Stimulated activated CD8-positive, alpha-beta memory T cell treated with anti-CD3 and anti-CD28 coated beads, Interleukin-7, amount 100 ng/mL, for 24 hours (primary cell): ENCODE results near the gene RASA1.
"Not testable (repeated sequence)": the region's sequence is repeated elsewhere in the genome, so short reads cannot be mapped to it uniquely, and the experiment has no call there.

Experiments
- DNase-seq: peaks from one replicate; pipeline ENCODE4 v3.0.0-alpha.2; 2020; ENCODE audit warnings: low read depth

The RASA1 gene

GRCh38 chr5:87267574-87268125 lies at the start of gene RASA1:
Gene RASA1, plus strand, starts transcription at chr5:87267883. Its CDS starts 569 bp downstream, at chr5:87268452.
- peak; percentile 75 for DNase-seq

DNA sequence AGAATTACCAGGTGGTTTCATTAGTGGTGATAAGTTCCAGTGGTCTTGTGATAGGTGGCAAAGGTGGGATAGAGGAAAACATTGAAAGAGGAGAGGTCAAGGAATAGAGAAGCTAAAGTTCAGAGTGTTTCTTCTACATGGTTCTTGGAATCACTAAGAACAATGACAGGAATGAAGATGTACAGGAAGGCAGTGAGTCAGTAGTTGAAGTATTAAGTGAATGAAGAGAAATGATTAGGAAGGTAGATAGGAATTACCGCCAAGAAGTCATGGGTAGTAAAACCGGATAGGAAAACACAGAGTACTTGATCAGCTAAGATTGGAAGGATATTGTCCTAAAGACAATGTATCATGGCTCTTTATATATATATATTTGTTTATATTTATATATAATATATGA lies 37.9 kb upstream of the RASA1 start:
- no peak for DNase-seq

DNA sequence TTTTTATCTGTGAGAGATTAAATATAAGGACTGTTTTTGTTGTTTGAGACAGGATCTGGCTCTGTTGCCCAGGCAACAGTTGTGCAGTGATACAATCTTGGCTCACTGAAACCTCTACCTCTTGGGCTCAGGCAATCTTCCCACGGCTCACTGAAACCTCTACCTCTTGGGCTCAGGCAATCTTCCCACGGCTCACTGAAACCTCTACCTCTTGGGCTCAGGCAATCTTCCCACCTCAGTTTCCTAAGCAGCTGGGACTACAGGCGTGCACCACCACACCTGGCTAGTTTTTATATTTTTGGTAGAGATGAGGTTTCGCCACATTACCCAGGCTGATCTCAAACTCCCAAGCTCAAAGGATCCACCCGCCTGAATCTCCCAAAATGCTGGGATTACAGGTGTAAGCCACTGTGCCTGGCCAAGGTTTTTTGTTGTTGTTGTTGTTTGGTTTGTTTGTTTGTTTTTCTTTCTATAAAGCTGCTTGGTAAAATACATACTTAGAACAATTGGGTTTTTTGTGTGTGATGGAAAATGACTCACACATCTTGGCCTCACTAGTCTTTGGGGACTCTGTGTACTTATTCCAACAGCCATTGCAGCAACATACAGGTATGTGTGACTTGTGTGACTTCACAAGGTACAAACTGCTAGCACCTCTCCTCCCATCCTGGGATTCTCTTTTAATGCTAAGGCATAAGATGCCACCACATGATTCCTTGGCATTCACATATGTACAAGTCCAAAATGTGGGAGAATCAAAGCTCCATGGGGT lies 36.5 kb upstream of the RASA1 start:
- no peak for DNase-seq

DNA sequence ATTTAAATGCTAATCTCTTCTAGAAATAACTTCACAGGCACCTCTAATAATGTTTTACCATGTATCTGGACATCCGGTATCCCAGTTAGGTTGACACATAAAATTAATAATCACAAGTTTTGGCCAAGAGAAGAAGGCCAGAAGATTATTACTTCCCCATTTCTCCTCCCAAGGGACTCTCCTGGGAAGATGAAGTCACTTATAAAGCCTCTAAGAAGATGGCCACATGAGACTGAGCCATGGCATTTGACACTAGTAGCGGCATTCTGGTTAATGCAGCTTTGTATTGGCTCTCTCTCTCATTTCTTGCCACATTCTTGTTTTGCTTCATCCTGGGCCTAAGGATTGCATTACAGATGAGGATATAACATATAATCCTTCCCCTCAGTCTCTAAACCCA lies 34.5 kb upstream of the RASA1 start:
- DNase-seq, result no peak

- no peak for DNase-seq
These were observed 26.1 kb upstream of the RASA1 start for GRCh38 chr5:87241555-87241954.

DNA sequence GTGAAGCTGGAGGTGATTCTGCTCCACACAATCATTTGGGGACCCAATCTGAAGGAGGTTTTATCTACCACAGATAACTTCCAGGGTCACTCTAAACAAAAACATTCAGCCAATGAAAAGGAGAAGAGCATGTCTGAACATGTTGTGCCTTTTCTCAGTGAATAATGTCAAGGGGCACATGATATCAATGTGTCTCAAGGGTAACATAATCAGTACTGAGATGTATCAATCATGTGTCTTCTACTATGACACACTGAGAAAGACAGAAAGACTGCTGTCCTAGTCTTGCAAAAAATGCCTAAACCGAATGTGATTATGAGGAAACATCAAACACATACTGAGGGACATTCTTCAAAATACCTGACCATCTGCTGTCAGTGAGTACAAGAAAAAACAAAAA lies 25.4 kb upstream of the RASA1 start:
- no peak for DNase-seq

GRCh38 chr5:87243161-87243844 lies 24.4 kb upstream of the RASA1 start:
- no peak for DNase-seq

- DNase-seq, result no peak
These were observed 22.2 kb upstream of the RASA1 start for GRCh38 chr5:87245451-87245850.

DNA sequence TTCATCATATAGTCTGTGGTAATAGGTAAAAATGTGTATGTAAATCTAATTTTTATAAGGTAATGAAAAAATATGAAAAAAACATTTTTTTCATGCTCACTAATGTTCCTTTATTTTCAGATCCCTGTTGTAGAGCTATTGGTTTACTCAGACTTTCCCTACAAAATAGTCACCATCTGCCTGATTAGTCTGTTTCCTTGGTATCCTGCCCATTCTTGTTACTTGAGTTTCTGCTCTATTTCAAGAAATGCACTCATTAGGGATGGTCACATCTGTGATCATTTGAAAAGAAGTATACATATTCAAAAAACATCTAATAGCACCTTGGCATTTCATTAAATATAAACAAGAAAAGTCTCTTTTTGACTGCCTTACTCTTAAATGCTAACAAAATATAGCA lies 21.6 kb upstream of the RASA1 start:
- no peak for DNase-seq

DNA sequence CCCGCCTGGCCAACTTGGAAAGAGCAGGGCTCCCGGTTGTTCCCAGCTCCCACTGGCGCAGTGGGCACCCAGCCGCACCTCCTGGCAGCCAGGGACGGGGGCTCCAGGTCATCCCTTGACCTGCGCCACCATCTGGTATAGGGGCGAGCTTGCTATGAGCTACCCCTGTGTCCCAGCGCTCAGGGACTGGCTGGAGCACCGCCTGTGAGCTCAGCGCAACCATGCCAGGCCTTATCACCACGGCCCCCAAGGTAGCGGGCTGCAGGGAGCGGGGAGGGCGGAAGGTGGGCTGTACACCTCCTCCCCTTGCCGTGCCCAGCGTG lies 15.4 kb upstream of the RASA1 start:
- DNase-seq, result no peak

DNA sequence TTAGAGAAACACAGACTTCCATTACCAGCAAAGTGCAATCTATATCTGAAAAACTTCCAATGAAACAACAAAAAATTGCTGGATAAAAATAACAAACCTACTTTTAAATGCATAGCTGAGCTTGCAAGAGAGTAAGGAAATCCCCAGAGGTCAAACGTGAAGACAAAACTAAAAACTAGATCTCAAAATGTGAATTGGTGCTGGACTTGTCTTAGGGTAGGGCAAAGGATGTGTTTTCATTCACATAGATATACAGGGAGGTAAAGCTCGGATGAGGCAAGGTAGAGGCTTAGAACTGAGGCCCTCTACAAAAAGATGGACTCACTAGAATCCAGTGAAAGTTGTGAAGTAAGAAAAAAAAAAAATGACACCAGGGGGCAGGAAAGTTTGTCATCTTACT lies 13.6 kb upstream of the RASA1 start:
- no peak for DNase-seq

DNA sequence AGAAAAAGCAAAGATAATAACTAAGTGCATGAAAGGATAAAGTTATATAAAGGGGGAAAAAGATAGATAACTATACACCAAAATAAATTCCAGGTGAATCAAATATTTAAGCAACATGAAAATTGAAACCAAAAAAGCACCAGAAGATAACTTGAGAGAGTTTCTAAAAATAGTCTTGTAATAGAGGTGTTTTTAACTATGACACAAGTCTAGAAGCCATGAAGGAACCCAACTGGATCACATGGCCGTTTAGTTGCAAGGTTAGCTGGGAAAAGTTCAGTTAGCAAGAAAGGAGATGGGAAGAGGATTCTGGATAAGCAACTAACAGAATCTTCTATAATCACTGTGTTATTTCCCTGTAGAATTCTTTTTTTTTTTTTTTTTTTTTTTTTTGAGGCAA lies 9.2 kb upstream of the RASA1 start:
- DNase-seq, result no peak

- DNase-seq, result no peak
These were observed 7.0 kb upstream of the RASA1 start for GRCh38 chr5:87260604-87261192.

DNA sequence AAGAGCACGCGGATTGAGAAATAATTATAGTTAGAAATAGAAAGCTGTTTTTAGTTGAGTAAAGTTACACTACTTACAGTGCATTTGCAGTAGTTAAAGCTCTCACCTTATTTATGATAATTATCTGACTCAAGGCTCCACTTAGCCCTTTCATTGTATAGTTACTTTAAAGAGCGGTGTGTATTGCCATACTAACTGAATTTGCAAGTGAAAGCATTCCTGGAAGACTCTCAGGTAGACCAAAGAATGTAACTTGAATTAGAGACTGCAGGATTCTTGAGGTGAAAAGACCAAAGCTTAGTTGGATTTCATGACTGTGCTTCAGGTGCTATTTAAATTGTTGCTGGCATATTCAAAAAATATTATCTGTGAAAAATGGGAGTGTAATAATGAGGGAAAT lies 4.2 kb upstream of the RASA1 start:
- no peak for DNase-seq

DNA sequence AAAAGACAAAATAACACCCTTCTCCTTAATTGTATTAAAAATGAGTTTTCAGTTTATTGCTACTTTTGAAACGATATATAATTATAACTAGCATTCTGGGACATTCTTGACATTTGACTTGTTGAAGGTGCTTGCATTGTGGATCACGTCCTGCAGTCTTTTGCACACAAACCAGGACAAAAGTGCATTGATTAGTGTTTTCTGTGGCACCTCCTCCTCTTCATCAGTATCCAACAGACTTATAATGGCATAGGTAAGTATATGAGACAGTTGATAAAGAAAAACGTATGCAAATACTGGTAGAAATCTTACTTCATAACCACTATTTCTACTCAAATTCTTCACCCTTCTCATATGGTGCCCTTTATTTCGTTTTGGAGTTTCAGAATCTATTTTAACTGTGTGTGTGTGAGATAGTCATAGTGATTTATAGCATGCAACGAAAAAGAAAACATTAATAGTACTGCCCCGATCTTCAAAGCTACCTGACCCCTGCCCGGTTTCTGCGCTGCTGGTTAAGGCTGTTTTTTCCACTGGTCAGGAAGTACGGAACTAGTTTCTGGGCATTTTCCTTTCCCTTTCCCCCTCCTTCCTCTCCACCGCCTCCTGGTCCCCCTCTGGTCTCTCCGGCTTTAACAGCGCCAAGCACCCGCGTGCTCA lies 639 bp upstream of the RASA1 start:
- no peak for DNase-seq

DNA sequence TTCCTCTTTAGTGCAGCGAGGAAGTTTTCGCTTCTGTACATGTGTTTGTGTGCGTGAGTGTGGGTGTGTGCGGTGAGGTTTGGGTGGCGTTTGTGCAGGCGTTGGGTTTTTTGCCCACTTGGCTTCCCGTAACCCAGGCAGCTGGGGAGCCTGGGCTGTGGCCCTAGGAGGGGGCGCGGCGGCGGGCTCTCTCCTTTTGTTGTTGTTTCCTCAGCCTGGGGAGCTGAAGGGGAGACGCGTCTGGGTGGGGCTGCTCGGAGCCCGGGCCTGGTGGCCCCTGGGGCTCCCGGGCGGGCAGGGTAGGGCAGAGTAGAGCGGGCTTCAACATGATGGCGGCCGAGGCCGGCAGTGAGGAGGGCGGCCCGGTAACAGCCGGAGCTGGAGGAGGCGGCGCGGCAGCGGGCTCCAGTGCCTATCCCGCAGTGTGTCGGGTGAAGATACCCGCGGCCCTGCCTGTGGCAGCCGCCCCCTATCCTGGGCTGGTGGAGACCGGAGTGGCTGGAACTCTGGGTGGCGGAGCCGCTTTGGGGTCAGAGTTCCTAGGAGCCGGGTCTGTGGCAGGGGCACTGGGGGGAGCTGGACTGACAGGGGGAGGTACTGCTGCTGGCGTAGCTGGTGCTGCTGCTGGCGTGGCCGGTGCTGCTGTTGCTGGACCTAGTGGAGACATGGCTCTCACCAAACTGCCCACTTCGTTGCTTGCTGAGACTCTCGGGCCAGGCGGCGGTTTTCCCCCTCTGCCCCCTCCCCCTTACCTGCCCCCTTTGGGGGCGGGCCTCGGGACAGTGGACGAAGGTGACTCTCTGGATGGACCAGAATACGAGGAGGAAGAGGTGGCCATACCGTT lies 665 bp downstream of the RASA1 start:
- DNase-seq, result peak; percentile 46

- DNase-seq, result no peak
These were observed 1.3 kb downstream of the RASA1 start for GRCh38 chr5:87268970-87269377.

DNA sequence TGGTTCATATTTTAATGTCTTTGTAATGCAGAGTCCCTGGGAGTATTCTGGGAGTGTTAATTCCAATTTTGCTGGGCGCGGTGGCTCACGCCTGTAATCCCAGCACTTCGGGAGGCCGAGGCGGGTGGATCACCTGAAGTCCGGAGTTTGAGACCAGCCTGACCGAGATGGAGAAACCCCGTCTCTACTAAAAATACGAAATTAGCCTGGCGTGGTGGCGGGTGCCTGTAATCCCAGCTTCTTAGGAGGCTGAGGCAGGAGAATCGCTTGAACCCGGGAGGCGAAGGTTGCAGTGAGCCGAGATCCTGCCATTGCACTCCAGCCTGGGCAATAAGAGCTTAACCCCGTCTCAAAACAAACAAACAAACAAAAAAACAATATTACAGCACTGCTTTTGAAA lies 3.2 kb downstream of the RASA1 start:
- DNase-seq, result not testable (repeated sequence)

GRCh38 chr5:87276655-87277054 lies 9.0 kb downstream of the RASA1 start:
- no peak for DNase-seq

DNA sequence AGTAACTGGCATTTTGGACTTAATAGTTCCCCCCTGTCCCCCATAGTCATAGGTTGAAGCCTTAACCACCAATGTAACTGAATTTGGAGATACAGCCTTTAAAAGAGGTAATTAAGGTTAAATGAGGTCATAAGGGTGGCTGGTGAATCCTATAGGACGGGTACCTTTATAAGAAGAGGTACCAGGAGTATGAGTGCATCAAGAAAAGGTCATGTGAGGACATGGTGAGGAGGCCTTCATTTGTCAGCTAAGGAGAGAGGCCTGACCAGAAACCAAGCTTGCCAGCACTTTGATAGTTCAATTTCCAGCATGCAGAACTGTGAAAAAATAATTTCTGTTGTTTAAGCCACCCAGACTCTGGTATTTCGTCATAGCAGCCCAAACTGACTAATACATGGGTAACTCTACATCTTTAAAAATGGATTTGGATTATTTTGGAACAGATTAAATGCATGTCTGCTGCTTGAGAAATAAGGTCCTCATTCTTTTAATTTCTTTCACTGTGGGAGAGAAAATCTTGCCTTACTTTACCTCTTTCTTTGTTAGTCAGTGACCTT lies 9.7 kb downstream of the RASA1 start:
- DNase-seq, result no peak

- no peak for DNase-seq
These were observed 11.0 kb downstream of the RASA1 start for GRCh38 chr5:87278590-87279100.
